H9 (cell line): ENCODE results near the gene TMEM9. TPM values are rescaled to one million over a fixed set of nuclear protein-coding genes. Genes with fewer than 3 reads are reported as not detected.

ENCODE experiments used
- DNase-seq: peaks from one replicate; pipeline ENCODE4 v3.0.0-alpha.2; 2017
- H2AFZ ChIP-seq: one replicate; pipeline ENCODE4 v1.6.1; 2013; ENCODE audit warnings: mild to moderate bottlenecking, low read length, control low read depth, moderate library complexity
- H2AK5ac ChIP-seq: 2 replicates; pipeline ENCODE4 v1.6.1; 2013; ENCODE audit warnings: low read length, control low read depth, mixed read lengths; ENCODE audit not compliant: insufficient read length
- H2BK120ac ChIP-seq: one replicate; pipeline ENCODE4 v1.6.1; 2013; ENCODE audit warnings: low read depth, mild to moderate bottlenecking, low read length, control low read depth, inconsistent platforms; ENCODE audit not compliant: poor library complexity, severe bottlenecking
- H2BK12ac ChIP-seq: 2 replicates; pipeline ENCODE4 v1.6.1; 2013; ENCODE audit warnings: low read length, control low read depth, mixed read lengths, low read depth; ENCODE audit not compliant: insufficient read length
- H2BK15ac ChIP-seq: 2 replicates; pipeline ENCODE4 v1.6.1; 2013; ENCODE audit warnings: low read depth, low read length, control low read depth
- H2BK20ac ChIP-seq: one replicate; pipeline ENCODE4 v1.6.1; 2013; ENCODE audit warnings: low read depth, mild to moderate bottlenecking, low read length, control low read depth, inconsistent platforms; ENCODE audit not compliant: poor library complexity, severe bottlenecking
- H2BK5ac ChIP-seq: 2 replicates; pipeline ENCODE4 v1.6.1; 2013; ENCODE audit warnings: low read length, control low read depth, mixed read lengths; ENCODE audit not compliant: insufficient read length
- H3K14ac ChIP-seq: 2 replicates; pipeline ENCODE4 v1.6.1; 2013; ENCODE audit warnings: low read length, control low read depth; ENCODE audit not compliant: insufficient read depth
- H3K18ac ChIP-seq: 2 replicates; pipeline ENCODE4 v1.6.1; 2013; ENCODE audit warnings: low read depth, mild to moderate bottlenecking, mixed read lengths, low read length, control low read depth; ENCODE audit not compliant: insufficient read length
- H3K23ac ChIP-seq: 2 replicates; pipeline ENCODE4 v1.6.1; 2013; ENCODE audit warnings: low read length, control low read depth, mixed read lengths, low read depth; ENCODE audit not compliant: insufficient read length
- H3K23me2 ChIP-seq: 2 replicates; pipeline ENCODE4 v1.6.1; 2013; ENCODE audit warnings: low read depth, mild to moderate bottlenecking, mixed read lengths, low read length, control low read depth; ENCODE audit not compliant: insufficient read length, poor library complexity, severe bottlenecking
- H3K27ac ChIP-seq: 2 replicates; pipeline ENCODE4 v1.5.1; 2013; ENCODE audit warnings: low read length, control low read depth, mixed read lengths, low read depth; ENCODE audit not compliant: insufficient read length
- H3K27me3 ChIP-seq: 2 replicates; pipeline ENCODE4 v1.6.1; 2013; ENCODE audit warnings: low read length, control low read depth, inconsistent platforms; ENCODE audit not compliant: insufficient read depth
- H3K4ac ChIP-seq: 2 replicates; pipeline ENCODE4 v1.6.1; 2013; ENCODE audit warnings: low read depth, mild to moderate bottlenecking, control low read depth, inconsistent platforms, low read length, moderate library complexity
- H3K4me1 ChIP-seq: 2 replicates; pipeline ENCODE4 v1.6.1; 2013; ENCODE audit warnings: low read length, control low read depth, inconsistent platforms; ENCODE audit not compliant: insufficient read depth
- H3K4me2 ChIP-seq: 2 replicates; pipeline ENCODE4 v1.6.1; 2013; ENCODE audit warnings: low read length, control low read depth, mixed read lengths; ENCODE audit not compliant: insufficient read length, insufficient read depth
- H3K56ac ChIP-seq: 2 replicates; pipeline ENCODE4 v1.6.1; 2013; ENCODE audit warnings: low read depth, mild to moderate bottlenecking, mixed read lengths, low read length, control low read depth; ENCODE audit not compliant: insufficient read length
- H3K79me1 ChIP-seq: 2 replicates; pipeline ENCODE4 v1.6.1; 2013; ENCODE audit warnings: low read depth, mild to moderate bottlenecking, moderate library complexity, low read length, control low read depth, inconsistent platforms; ENCODE audit not compliant: insufficient read depth, poor library complexity, severe bottlenecking
- H3K79me2 ChIP-seq: 2 replicates; pipeline ENCODE4 v1.6.1; 2013; ENCODE audit warnings: low read length, control low read depth, inconsistent platforms; ENCODE audit not compliant: insufficient read depth
- H3K9ac ChIP-seq: 2 replicates; pipeline ENCODE4 v1.6.1; 2013; ENCODE audit warnings: low read length, control low read depth, mixed read lengths; ENCODE audit not compliant: insufficient read length; ENCODE audit errors: extremely low read depth
- H3K9me3 ChIP-seq: one replicate; pipeline ENCODE4 v1.6.1; 2013; ENCODE audit warnings: low read depth, low read length, inconsistent platforms; ENCODE audit not compliant: control insufficient read depth
- H3T11ph ChIP-seq: one replicate; pipeline ENCODE4 v1.6.1; 2013; ENCODE audit warnings: mild to moderate bottlenecking, low read length, control low read depth, inconsistent platforms
- H4K20me1 ChIP-seq: one replicate; pipeline ENCODE4 v1.6.1; 2013; ENCODE audit not compliant: control insufficient read depth, insufficient read length, insufficient read depth
- H4K5ac ChIP-seq: 2 replicates; pipeline ENCODE4 v1.6.1; 2013; ENCODE audit warnings: low read depth, mild to moderate bottlenecking, mixed read lengths, low read length, control low read depth; ENCODE audit not compliant: insufficient read length
- H4K8ac ChIP-seq: replicated peaks from 2 replicates; pipeline ENCODE4 v1.6.1; 2013; ENCODE audit warnings: low read length, control low read depth, mixed read lengths, low read depth; ENCODE audit not compliant: insufficient read length
- H4K91ac ChIP-seq: 2 replicates; pipeline ENCODE4 v1.6.1; 2013; ENCODE audit warnings: low read depth, mild to moderate bottlenecking, moderate library complexity, mixed read lengths, low read length, control low read depth; ENCODE audit not compliant: insufficient read length
- H3K27ac Mint-ChIP-seq, 3 experiments: 2 replicates in 2 of 3; 3 replicates in 1 of 3; pipeline ENCODE4 v1.8.0; 2020 to 2021; ENCODE audit warnings: mixed read lengths in 3 of 3, mild to moderate bottlenecking in 1 of 3, moderate library complexity in 1 of 3
- H3K27me3 Mint-ChIP-seq: 2 replicates; pipeline ENCODE4 v1.8.0; 2021; ENCODE audit warnings: low read depth, mild to moderate bottlenecking, moderate library complexity, mixed read lengths
- H3K36me3 Mint-ChIP-seq, 3 experiments: 2 replicates in 2 of 3; 3 replicates in 1 of 3; pipeline ENCODE4 v1.8.0; 2020 to 2021; ENCODE audit warnings: low read depth in 3 of 3, mixed read lengths in 3 of 3; ENCODE audit not compliant: insufficient read depth in 1 of 3
- H3K4me1 Mint-ChIP-seq, 2 experiments: 2 replicates each; pipeline ENCODE4 v1.8.0; 2020; ENCODE audit warnings: mixed read lengths in 2 of 2
- H3K4me3 Mint-ChIP-seq, 2 experiments: 2 replicates in 1 of 2; 3 replicates in 1 of 2; pipeline ENCODE4 v1.8.0; 2020 to 2021; ENCODE audit warnings: mild to moderate bottlenecking in 2 of 2, mixed read lengths in 2 of 2, moderate library complexity in 1 of 2
- H3K9me3 Mint-ChIP-seq, 2 experiments: 2 replicates in 1 of 2; 3 replicates in 1 of 2; pipeline ENCODE4 v1.8.0; 2020; ENCODE audit warnings: mild to moderate bottlenecking in 2 of 2, mixed read lengths in 2 of 2, moderate library complexity in 1 of 2
- CTCF ChIP-seq: fragments of 200-600 bp; sonication (generic); conservative IDR thresholded peaks from 3 replicates; pipeline ENCODE4 v1.8.0; 2021; ENCODE audit warnings: antibody characterized with exemption, mild to moderate bottlenecking
- WGBS: extraction: QIAGEN DNeasy Blood & Tissue Kit; methylation state at CpG from one replicate; pipeline ENCODE4 v1.1.7; 2013; ENCODE audit warnings: missing lambda C conversion rate, low lambda C conversion rate, mixed read lengths; ENCODE audit not compliant: insufficient read length; ENCODE audit errors: extremely low coverage; 5-methylcytosine and 5-hydroxymethylcytosine counted together
- total RNA-seq: library from RNA; stranded (reverse); gene quantifications from 2 replicates; pipeline ENCODE4 v1.2.1, GENCODE V29; 2021

TMEM9 gene
- total RNA-seq, 1 experiment from 2014 or later, result 93.4 TPM

DNA sequence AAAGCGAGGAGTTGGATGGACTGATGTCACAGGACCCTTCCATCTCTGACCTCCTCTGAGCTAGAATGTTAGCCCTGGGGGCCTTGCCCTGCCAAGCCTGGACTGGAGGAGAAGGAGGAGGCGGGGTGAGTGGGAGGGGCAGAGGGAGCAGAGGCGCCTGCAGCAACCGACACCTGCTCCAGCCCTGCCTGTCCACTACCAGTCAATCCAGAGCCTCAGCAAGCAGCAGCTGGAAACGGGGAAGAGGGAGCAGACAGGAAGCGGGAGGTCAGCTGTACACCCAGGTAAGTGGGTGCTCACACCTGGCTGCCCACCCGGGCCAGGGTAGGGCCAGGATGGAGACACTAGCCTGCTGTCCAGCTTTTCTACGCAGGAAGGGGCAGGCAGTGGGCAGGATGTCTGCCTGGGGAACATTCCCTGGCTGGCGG lies 36.4 kb upstream of the TMEM9 start, which contains the start of gene IGFN1:
Gene IGFN1, plus strand, starts transcription at position 201 of the 428 bp plus-strand sequence. CDS start 2,470 bp downstream, outside the sequence.
- Histone ChIP-seq H2AK5ac (no peak within 1 kb of the TSS), H3K18ac (no peak within 1 kb of the TSS), H3K9me3 (no peaks in the 10 kb centered on the region), H3T11ph (no peak within 1 kb of the TSS), H3K9ac (no peak within 1 kb of the TSS), H3K4ac (no peak within 1 kb of the TSS), H4K5ac (no peak within 1 kb of the TSS), H2BK12ac (no peak within 1 kb of the TSS), H3K23me2 (no peaks in the 10 kb centered on the region), H3K79me1 (no peaks in the 10 kb centered on the region), H3K23ac (no peak within 1 kb of the TSS), H4K91ac (no peak within 1 kb of the TSS), H3K27me3 (no peaks in the 10 kb centered on the region), H2BK120ac (no peak within 1 kb of the TSS), H3K27ac (no peak within 1 kb of the TSS), H2BK20ac (no peak within 1 kb of the TSS), H2BK15ac (no peak within 1 kb of the TSS), H4K20me1 (no peaks in the 10 kb centered on the region), H3K4me1 (no peaks in the 10 kb centered on the region), H3K79me2 (no peaks in the 10 kb centered on the region), H2BK5ac (no peak within 1 kb of the TSS), H3K4me2 (no peak within 1 kb of the TSS), H3K14ac (no peak within 1 kb of the TSS), H3K56ac (no peak within 1 kb of the TSS), H2AFZ (no peak within 1 kb of the TSS), H4K8ac (no peak within 1 kb of the TSS)
- peak; percentile 79 for DNase-seq
- Mint-ChIP-seq H3K4me3 (peak within 1 kb of the TSS in 1 of 2 experiments; percentile 40; a peak in 1 of 5 replicates), H3K9me3 (no peaks in the 10 kb centered on the region), H3K27ac (peak within 1 kb of the TSS in 1 of 3 experiments; percentile 27; a peak in 1 of 7 replicates), H3K36me3 (no peaks in the 10 kb centered on the region), H3K27me3 (peaks cover 11% of the 10 kb centered on the region), H3K4me1 (peaks cover 7 to 17% of the 10 kb centered on the region in 2 experiments)
- TF ChIP-seq CTCF, result no peak
- no CpG with 5 or more reads among the region's 9 CpGs for WGBS
